ENCODE results near the gene DDX17.

DDX17 gene

DNA sequence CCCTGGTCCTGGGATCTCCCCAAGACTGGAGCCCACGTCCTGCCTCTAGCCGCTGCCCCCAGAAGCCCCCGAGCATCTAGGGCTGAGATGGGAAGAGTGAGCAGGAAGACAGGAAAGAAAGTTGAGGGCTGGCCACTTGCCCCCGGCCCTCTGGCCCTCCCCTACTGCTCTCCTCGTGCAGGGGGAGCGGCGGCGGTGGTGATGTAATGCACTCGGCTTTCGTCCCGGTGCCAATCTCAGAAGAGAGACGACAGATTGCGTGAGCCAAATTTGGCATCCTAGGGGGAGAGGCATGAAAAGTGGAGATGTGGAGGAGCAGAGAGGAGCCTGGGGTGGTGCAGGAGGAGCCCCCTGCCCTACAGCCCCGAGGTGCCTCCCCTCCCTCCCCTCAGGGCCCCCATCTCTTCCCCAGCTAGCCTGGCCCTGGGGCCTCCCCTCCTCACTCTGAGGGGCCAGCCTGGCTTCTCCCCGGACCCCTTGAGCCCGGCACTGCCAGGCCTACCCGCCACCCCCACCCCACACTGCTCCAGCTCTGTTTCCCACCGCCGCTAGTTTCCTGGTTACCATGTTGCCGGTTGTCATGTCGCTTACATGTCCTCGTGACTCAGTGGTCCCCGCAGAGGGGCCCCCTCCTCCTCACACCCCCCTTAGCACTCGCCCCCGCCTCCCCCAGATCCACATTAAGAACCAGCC is 53.6 kb downstream of the DDX17 start:
- no CpG with 5 or more reads among the region's 25 CpGs for WGBS, 2 donors (ENCODE audit: extremely low coverage in 2 of 2, insufficient read length in 2 of 2, insufficient replicate concordance in 1 of 2)
- H3K4me1 ChIP-seq (ENCODE audit: control insufficient read depth in 2 of 2, insufficient read depth in 1 of 2, low read depth in 1 of 2, low read length in 2 of 2) = peaks cover 23 to 28% of the 10 kb centered on the region in 2 donors

DNA sequence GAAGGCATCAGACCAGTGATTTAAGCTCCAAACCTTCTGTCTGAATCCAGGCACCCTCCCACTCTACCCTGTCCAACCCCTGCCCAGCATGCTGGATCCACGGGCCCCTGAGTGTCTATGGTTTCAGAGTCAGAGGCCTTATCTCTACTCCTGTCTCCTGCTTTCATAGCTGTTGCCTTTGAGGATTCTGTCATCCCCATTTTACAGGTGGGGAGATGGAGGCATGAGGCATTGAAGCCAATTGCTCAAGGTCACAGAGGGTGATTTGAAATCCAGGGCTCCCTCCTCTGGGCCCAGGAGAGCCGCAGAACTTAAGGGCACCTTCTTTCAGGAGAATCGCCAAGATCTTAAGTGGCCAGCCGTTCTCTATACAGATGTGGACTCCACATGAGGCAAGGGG is 54.2 kb downstream of the DDX17 start:
- no CpG with 5 or more reads among the region's 4 CpGs for WGBS, 2 donors (ENCODE audit: extremely low coverage in 2 of 2, insufficient read length in 2 of 2, insufficient replicate concordance in 1 of 2)
- Histone ChIP-seq H3K36me3 (replicated peaks in 1 of 2; ENCODE audit: control insufficient read depth in 2 of 2, insufficient read depth in 2 of 2, low read length in 2 of 2) (no peaks in the 10 kb centered on the region), H2BK15ac (ENCODE audit: low read length) (peak overlapping the region; percentile 37), H3K27me3 (ENCODE audit: control insufficient read depth in 3 of 3, insufficient read depth in 3 of 3, low read depth in 1 of 3, low read length in 3 of 3) (peaks cover 7 to 26% (median 23%) of the 10 kb centered on the region in 3 experiments), H3K4me3 (ENCODE audit: low read length in 2 of 2) (no peak overlapping the region), H3K4ac (ENCODE audit: low read length) (no peak overlapping the region), H2BK12ac (ENCODE audit: low read length) (no peak overlapping the region), H2BK120ac (ENCODE audit: low read depth, low read length) (no peak overlapping the region), H3K9ac (ENCODE audit: low read depth, low read length, poor library complexity) (no peak overlapping the region), H4K8ac (ENCODE audit: low read depth, low read length) (no peak overlapping the region), H3K4me1 (ENCODE audit: control insufficient read depth in 2 of 2, insufficient read depth in 1 of 2, low read depth in 1 of 2, low read length in 2 of 2) (peaks cover 23 to 25% of the 10 kb centered on the region in 2 donors), H3K27ac (replicated peaks; ENCODE audit: low read length) (no peak overlapping the region), H3K9me3 (replicated peaks in 1 of 2; ENCODE audit: control insufficient read depth in 2 of 2, insufficient read depth in 1 of 2, low read depth in 1 of 2, low read length in 2 of 2) (peaks cover 0 to 2% of the 10 kb centered on the region in 2 donors), H3K79me1 (ENCODE audit: low read depth, low read length) (peaks cover 5% of the 10 kb centered on the region), H3K23ac (ENCODE audit: low read depth, low read length, poor library complexity) (peak overlapping the region; percentile 32), H3K14ac (ENCODE audit: low read length) (no peak overlapping the region), H2BK5ac (ENCODE audit: low read length) (no peak overlapping the region), H3K18ac (ENCODE audit: low read length) (peak overlapping the region; percentile 77), H2AFZ (ENCODE audit: low read length) (no peak overlapping the region), H4K91ac (ENCODE audit: low read depth, low read length, poor library complexity) (no peak overlapping the region), H2AK5ac (ENCODE audit: low read depth, low read length) (peak overlapping the region; percentile 57), H3K4me2 (ENCODE audit: insufficient read depth, low read length, poor library complexity, severe bottlenecking) (no peak overlapping the region)
- no peak for DNase-seq (ENCODE audit: low spot score)

More for the DNA sequence above, 53.6 kb downstream of the DDX17 start:
- Histone ChIP-seq H3K79me1 (ENCODE audit: low read depth, low read length) (peaks cover 5% of the 10 kb centered on the region), H2AFZ (ENCODE audit: low read length) (peak overlapping the region; percentile 11), H3K9me3 (replicated peaks in 1 of 2; ENCODE audit: control insufficient read depth in 2 of 2, insufficient read depth in 1 of 2, low read depth in 1 of 2, low read length in 2 of 2) (peaks cover 0 to 2% of the 10 kb centered on the region in 2 donors), H4K8ac (ENCODE audit: low read depth, low read length) (no peak overlapping the region), H3K36me3 (replicated peaks in 1 of 2; ENCODE audit: control insufficient read depth in 2 of 2, insufficient read depth in 2 of 2, low read length in 2 of 2) (no peaks in the 10 kb centered on the region), H3K9ac (ENCODE audit: low read depth, low read length, poor library complexity) (no peak overlapping the region), H3K23ac (ENCODE audit: low read depth, low read length, poor library complexity) (peak overlapping the region; percentile 32), H2BK15ac (ENCODE audit: low read length) (peak overlapping the region; percentile 37), H3K27me3 (ENCODE audit: control insufficient read depth in 3 of 3, insufficient read depth in 3 of 3, low read depth in 1 of 3, low read length in 3 of 3) (peaks cover 7 to 33% (median 23%) of the 10 kb centered on the region in 3 experiments), H2BK5ac (ENCODE audit: low read length) (no peak overlapping the region), H3K4me3 (ENCODE audit: low read length in 2 of 2) (no peak overlapping the region), H3K18ac (ENCODE audit: low read length) (peak overlapping the region; percentile 77), H4K91ac (ENCODE audit: low read depth, low read length, poor library complexity) (no peak overlapping the region), H3K4ac (ENCODE audit: low read length) (no peak overlapping the region), H3K27ac (replicated peaks; ENCODE audit: low read length) (no peak overlapping the region), H3K4me2 (ENCODE audit: insufficient read depth, low read length, poor library complexity, severe bottlenecking) (no peak overlapping the region), H2BK120ac (ENCODE audit: low read depth, low read length) (no peak overlapping the region), H2AK5ac (ENCODE audit: low read depth, low read length) (peak overlapping the region; percentile 57), H2BK12ac (ENCODE audit: low read length) (peak overlapping the region; percentile 53), H3K14ac (ENCODE audit: low read length) (no peak overlapping the region)
- no peak for DNase-seq (ENCODE audit: low spot score)

GRCh38 chr22:38451404-38451803 is 54.7 kb downstream of the DDX17 start:
- Histone ChIP-seq H3K9ac (ENCODE audit: low read depth, low read length, poor library complexity) (no peak overlapping the region), H4K91ac (ENCODE audit: low read depth, low read length, poor library complexity) (no peak overlapping the region), H2BK15ac (ENCODE audit: low read length) (no peak overlapping the region), H3K4me1 (ENCODE audit: control insufficient read depth in 2 of 2, insufficient read depth in 1 of 2, low read depth in 1 of 2, low read length in 2 of 2) (peaks cover 23 to 25% of the 10 kb centered on the region in 2 donors), H3K27me3 (ENCODE audit: control insufficient read depth in 3 of 3, insufficient read depth in 3 of 3, low read depth in 1 of 3, low read length in 3 of 3) (peaks cover 7 to 23% (median 21%) of the 10 kb centered on the region in 3 experiments), H3K23ac (ENCODE audit: low read depth, low read length, poor library complexity) (no peak overlapping the region), H3K14ac (ENCODE audit: low read length) (no peak overlapping the region), H2AK5ac (ENCODE audit: low read depth, low read length) (no peak overlapping the region), H2BK120ac (ENCODE audit: low read depth, low read length) (no peak overlapping the region), H3K18ac (ENCODE audit: low read length) (peak overlapping the region; percentile 12), H3K36me3 (replicated peaks in 1 of 2; ENCODE audit: control insufficient read depth in 2 of 2, insufficient read depth in 2 of 2, low read length in 2 of 2) (no peaks in the 10 kb centered on the region), H3K27ac (replicated peaks; ENCODE audit: low read length) (no peak overlapping the region), H4K8ac (ENCODE audit: low read depth, low read length) (no peak overlapping the region), H2BK5ac (ENCODE audit: low read length) (no peak overlapping the region), H2BK12ac (ENCODE audit: low read length) (no peak overlapping the region), H3K4me2 (ENCODE audit: insufficient read depth, low read length, poor library complexity, severe bottlenecking) (no peak overlapping the region), H3K4me3 (ENCODE audit: low read length in 2 of 2) (no peak overlapping the region), H3K79me1 (ENCODE audit: low read depth, low read length) (peaks cover 5% of the 10 kb centered on the region), H3K4ac (ENCODE audit: low read length) (no peak overlapping the region), H3K9me3 (replicated peaks in 1 of 2; ENCODE audit: control insufficient read depth in 2 of 2, insufficient read depth in 1 of 2, low read depth in 1 of 2, low read length in 2 of 2) (peaks cover 0 to 2% of the 10 kb centered on the region in 2 donors), H2AFZ (ENCODE audit: low read length) (no peak overlapping the region)
- DNase-seq (ENCODE audit: low spot score) = no peak
- no CpG with 5 or more reads among the region's 2 CpGs for WGBS, 2 donors (ENCODE audit: extremely low coverage in 2 of 2, insufficient read length in 2 of 2, insufficient replicate concordance in 1 of 2)

DNA sequence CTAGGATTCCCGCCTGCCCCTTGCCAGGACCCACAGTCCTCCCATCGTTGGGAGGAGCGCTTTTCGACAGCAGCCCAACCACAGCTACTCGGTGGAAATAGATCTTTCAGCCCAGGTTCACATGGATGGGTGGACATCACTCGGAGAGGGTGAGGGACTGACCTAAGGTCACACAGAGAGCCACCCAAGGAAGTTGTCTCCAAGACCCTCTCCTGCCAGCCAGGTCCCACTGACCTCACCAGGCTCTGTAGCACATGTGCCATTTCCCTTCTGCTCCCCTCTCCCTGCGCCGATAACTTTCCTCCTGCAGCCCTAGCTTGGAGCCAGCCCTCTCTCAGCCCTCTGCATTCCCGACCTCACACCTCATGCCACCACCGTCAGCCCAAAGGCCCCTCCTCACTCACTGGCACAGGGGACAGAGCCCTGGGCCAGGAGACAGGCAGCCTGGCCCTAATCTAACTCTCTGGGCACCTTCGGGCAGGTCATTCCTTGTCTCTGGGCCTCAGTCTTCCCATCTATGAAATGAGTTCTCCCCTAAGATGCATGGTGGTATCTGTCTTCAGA is 55.8 kb downstream of the DDX17 start:
- no peak overlapping the region for H4K8ac ChIP-seq (ENCODE audit: low read depth, low read length)
- no peak overlapping the region for H2BK12ac ChIP-seq (ENCODE audit: low read length)
- H2BK120ac ChIP-seq (ENCODE audit: low read depth, low read length) = no peak overlapping the region
- peaks cover 21 to 25% of the 10 kb centered on the region in 2 donors for H3K4me1 ChIP-seq (ENCODE audit: control insufficient read depth in 2 of 2, insufficient read depth in 1 of 2, low read depth in 1 of 2, low read length in 2 of 2)
- no peak overlapping the region for H2BK5ac ChIP-seq (ENCODE audit: low read length)
- no peak overlapping the region for H3K9ac ChIP-seq (ENCODE audit: low read depth, low read length, poor library complexity)
- peaks cover 0 to 2% of the 10 kb centered on the region in 2 donors for H3K9me3 ChIP-seq (replicated peaks in 1 of 2; ENCODE audit: control insufficient read depth in 2 of 2, insufficient read depth in 1 of 2, low read depth in 1 of 2, low read length in 2 of 2)
- no peak overlapping the region for H3K27ac ChIP-seq (replicated peaks; ENCODE audit: low read length)
- no peak overlapping the region for H3K4me3 ChIP-seq (ENCODE audit: low read length in 2 of 2)
- H2BK15ac ChIP-seq (ENCODE audit: low read length) = peak overlapping the region; percentile 62
- H3K27me3 ChIP-seq (ENCODE audit: control insufficient read depth in 3 of 3, insufficient read depth in 3 of 3, low read depth in 1 of 3, low read length in 3 of 3) = peaks cover 7 to 23% (median 19%) of the 10 kb centered on the region in 3 experiments
- no peak overlapping the region for H2AFZ ChIP-seq (ENCODE audit: low read length)
- no peaks in the 10 kb centered on the region for H3K36me3 ChIP-seq (replicated peaks in 1 of 2; ENCODE audit: control insufficient read depth in 2 of 2, insufficient read depth in 2 of 2, low read length in 2 of 2)
- DNase-seq (ENCODE audit: low spot score) = no peak
- H3K4ac ChIP-seq (ENCODE audit: low read length) = no peak overlapping the region
- peak overlapping the region; percentile 65 for H3K23ac ChIP-seq (ENCODE audit: low read depth, low read length, poor library complexity)
- H2AK5ac ChIP-seq (ENCODE audit: low read depth, low read length) = peak overlapping the region; percentile 95
- H4K91ac ChIP-seq (ENCODE audit: low read depth, low read length, poor library complexity) = no peak overlapping the region
- no peak overlapping the region for H3K14ac ChIP-seq (ENCODE audit: low read length)
- H3K79me1 ChIP-seq (ENCODE audit: low read depth, low read length) = peaks cover 5% of the 10 kb centered on the region
- no peak overlapping the region for H3K4me2 ChIP-seq (ENCODE audit: insufficient read depth, low read length, poor library complexity, severe bottlenecking)
- WGBS, 2 donors (ENCODE audit: extremely low coverage in 2 of 2, insufficient read length in 2 of 2, insufficient replicate concordance in 1 of 2) = no CpG with 5 or more reads among the region's 11 CpGs
- peak overlapping the region; percentile 54 for H3K18ac ChIP-seq (ENCODE audit: low read length)

Measured in neuronal stem cell (in vitro differentiated cells).